Loucy (cell line): Measurements from ENCODE around the gene LYRM4.

Source experiments
- EZH2phosphoT487 ChIP-seq: fragments of 200-600 bp; IDR thresholded peaks from 2 replicates; pipeline ENCODE4 v1.6.1; 2018; ENCODE audit warnings: antibody characterized with exemption, mild to moderate bottlenecking, moderate library complexity, borderline replicate concordance
- TF ChIP-seq, protein P1 (sequence below): fragments of 200-600 bp; sonication (generic); conservative IDR thresholded peaks from 2 replicates; pipeline ENCODE4 v1.5.1; 2014; ENCODE audit warnings: mild to moderate bottlenecking, antibody characterized with exemption, low read length

GRCh38 chr6:5249451-5250122 lies 11.2 kb downstream of the LYRM4 start:
- TF ChIP-seq, protein P1, sequence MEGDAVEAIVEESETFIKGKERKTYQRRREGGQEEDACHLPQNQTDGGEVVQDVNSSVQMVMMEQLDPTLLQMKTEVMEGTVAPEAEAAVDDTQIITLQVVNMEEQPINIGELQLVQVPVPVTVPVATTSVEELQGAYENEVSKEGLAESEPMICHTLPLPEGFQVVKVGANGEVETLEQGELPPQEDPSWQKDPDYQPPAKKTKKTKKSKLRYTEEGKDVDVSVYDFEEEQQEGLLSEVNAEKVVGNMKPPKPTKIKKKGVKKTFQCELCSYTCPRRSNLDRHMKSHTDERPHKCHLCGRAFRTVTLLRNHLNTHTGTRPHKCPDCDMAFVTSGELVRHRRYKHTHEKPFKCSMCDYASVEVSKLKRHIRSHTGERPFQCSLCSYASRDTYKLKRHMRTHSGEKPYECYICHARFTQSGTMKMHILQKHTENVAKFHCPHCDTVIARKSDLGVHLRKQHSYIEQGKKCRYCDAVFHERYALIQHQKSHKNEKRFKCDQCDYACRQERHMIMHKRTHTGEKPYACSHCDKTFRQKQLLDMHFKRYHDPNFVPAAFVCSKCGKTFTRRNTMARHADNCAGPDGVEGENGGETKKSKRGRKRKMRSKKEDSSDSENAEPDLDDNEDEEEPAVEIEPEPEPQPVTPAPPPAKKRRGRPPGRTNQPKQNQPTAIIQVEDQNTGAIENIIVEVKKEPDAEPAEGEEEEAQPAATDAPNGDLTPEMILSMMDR = no peak
- TF ChIP-seq EZH2phosphoT487 = no peak
